CD4-positive, alpha-beta T cell (primary cell): ENCODE data around the gene RAB34. TPM values are rescaled to one million over a fixed set of nuclear protein-coding genes. Genes with fewer than 3 reads are reported as not detected.
A peak's percentile ranks its signal among the peaks of the same experiment; 100 is the strongest.

ENCODE experiments used
- ATAC-seq: fragments of 200-7000 bp; cut with Tn5 transposase; one replicate; pipeline ENCODE4 v1.10.0; 2022; ENCODE audit warnings: mild to moderate bottlenecking; ENCODE audit not compliant: poor library complexity
- CTCF ChIA-PET: fragments of 350-600 bp; sonication (Branson Sonifier 250); formaldehyde crosslinking; loops from one replicate; lab custom pipeline; 2021; ENCODE audit warnings: antibody characterized with exemption, inconsistent platforms; lab: Charles Lee
- POLR2A ChIA-PET: fragments of 350-600 bp; sonication (Branson Sonifier 250); formaldehyde crosslinking; loops from one replicate; lab custom pipeline; 2021; ENCODE audit warnings: antibody characterized with exemption, inconsistent platforms; lab: Charles Lee
- DNase-seq, 14 experiments: peaks; one replicate each; pipeline ENCODE4 v3.0.0-alpha.2; 2013 to 2020; ENCODE audit warnings: mixed read lengths in 2 of 14
- H3K27ac ChIP-seq, 2 donors: one replicate each; pipeline versions ENCODE4 v1.5.1 to v1.7.0; 2013; ENCODE audit warnings: low read length in 2 of 2, low read depth in 1 of 2, mild to moderate bottlenecking in 1 of 2
- H3K27me3 ChIP-seq, 2 experiments: 1 replicate in 1 of 2; 2 replicates in 1 of 2; pipeline versions ENCODE4 v1.6.1 to v1.7.0; 2013; ENCODE audit warnings: low read length in 2 of 2, control low read depth in 1 of 2, mild to moderate bottlenecking in 1 of 2, moderate library complexity in 1 of 2; ENCODE audit not compliant: insufficient read depth in 2 of 2, control insufficient read depth in 1 of 2
- H3K36me3 ChIP-seq: one replicate; pipeline ENCODE4 v1.6.1; 2013; ENCODE audit warnings: low read length, control low read depth; ENCODE audit not compliant: insufficient read depth
- H3K4me1 ChIP-seq: one replicate; pipeline ENCODE4 v1.6.1; 2013; ENCODE audit warnings: low read length, control low read depth; ENCODE audit not compliant: insufficient read depth
- H3K4me3 ChIP-seq: one replicate; pipeline ENCODE4 v1.5.1; 2013; ENCODE audit warnings: mild to moderate bottlenecking, low read length, moderate library complexity
- H3K9me3 ChIP-seq, 2 experiments: 1 replicate in 1 of 2; 2 replicates in 1 of 2; pipeline versions ENCODE4 v1.6.1 to v1.7.0; 2013; ENCODE audit warnings: low read length in 2 of 2, mild to moderate bottlenecking in 2 of 2, control low read depth in 1 of 2, moderate library complexity in 1 of 2; ENCODE audit not compliant: control insufficient read depth in 1 of 2, insufficient read depth in 1 of 2
- H3K27ac Mint-ChIP-seq: one replicate; pipeline ENCODE4 v1.8.0; 2020; ENCODE audit warnings: mixed read lengths
- H3K27me3 Mint-ChIP-seq: one replicate; pipeline ENCODE4 v1.8.0; 2021; ENCODE audit warnings: mixed read lengths
- H3K36me3 Mint-ChIP-seq: one replicate; pipeline ENCODE4 v1.8.0; 2021; ENCODE audit warnings: low read depth, mixed read lengths
- H3K4me1 Mint-ChIP-seq: one replicate; pipeline ENCODE4 v1.8.0; 2021; ENCODE audit warnings: low read depth, mixed read lengths
- H3K4me3 Mint-ChIP-seq: one replicate; pipeline ENCODE4 v1.8.0; 2020; ENCODE audit warnings: mild to moderate bottlenecking, mixed read lengths
- H3K9me3 Mint-ChIP-seq: one replicate; pipeline ENCODE4 v1.8.0; 2020; ENCODE audit warnings: mixed read lengths
- intact Hi-C, 2 experiments: fragments of 100-400 bp; cut with DNase I in 1 of 2; cut with micrococcal nuclease in 1 of 2; formaldehyde crosslinking; loops; one replicate each; pipeline versions ENCODE4 v1.15.1 to v1.9.0; 2023 to 2025; cut with DNase I, micrococcal nuclease
- total RNA-seq, 174 experiments: library from RNA in 2 of 174; stranded (reverse) in 2 of 174; gene quantifications; one replicate each; pipeline ENCODE4 v1.2.3 and lab custom pipeline; 2021 to 2026
- TF ChIP-seq, protein P1 (sequence below): fragments of 200-600 bp; IDR thresholded peaks from one replicate; pipeline ENCODE4 v1.8.0; 2022; ENCODE audit warnings: antibody characterized with exemption, mild to moderate bottlenecking

The RAB34 gene
- total RNA-seq, 2 experiments from 2014 or later: 20.7 to 21.3 TPM

DNA sequence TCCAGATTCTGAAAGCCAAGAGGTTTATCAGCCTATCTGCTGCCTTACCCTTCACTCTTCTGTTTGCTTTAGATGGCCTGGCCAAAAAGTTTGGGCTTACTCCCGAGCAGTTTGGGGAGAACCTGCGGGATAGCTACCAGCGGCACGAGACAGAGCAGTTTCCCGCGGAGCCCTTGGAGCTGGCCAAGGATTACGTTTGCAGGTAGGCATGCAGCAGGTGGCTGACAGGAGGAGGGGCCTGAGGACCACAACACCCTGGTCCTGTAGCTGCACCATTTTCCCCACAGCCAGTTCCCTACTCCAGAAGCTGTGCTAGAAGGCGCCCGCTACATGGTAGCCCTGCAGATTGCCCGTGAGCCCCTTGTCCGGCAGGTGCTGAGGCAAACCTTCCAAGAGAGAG, 35.0 kb downstream of the RAB34 start:
- TF ChIP-seq, protein P1, sequence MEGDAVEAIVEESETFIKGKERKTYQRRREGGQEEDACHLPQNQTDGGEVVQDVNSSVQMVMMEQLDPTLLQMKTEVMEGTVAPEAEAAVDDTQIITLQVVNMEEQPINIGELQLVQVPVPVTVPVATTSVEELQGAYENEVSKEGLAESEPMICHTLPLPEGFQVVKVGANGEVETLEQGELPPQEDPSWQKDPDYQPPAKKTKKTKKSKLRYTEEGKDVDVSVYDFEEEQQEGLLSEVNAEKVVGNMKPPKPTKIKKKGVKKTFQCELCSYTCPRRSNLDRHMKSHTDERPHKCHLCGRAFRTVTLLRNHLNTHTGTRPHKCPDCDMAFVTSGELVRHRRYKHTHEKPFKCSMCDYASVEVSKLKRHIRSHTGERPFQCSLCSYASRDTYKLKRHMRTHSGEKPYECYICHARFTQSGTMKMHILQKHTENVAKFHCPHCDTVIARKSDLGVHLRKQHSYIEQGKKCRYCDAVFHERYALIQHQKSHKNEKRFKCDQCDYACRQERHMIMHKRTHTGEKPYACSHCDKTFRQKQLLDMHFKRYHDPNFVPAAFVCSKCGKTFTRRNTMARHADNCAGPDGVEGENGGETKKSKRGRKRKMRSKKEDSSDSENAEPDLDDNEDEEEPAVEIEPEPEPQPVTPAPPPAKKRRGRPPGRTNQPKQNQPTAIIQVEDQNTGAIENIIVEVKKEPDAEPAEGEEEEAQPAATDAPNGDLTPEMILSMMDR: no peak
- H3K27ac ChIP-seq: no peak overlapping the region
- Mint-ChIP-seq H3K4me3 (no peak overlapping the region), H3K4me1 (no peaks in the 10 kb centered on the region), H3K27me3 (no peaks in the 10 kb centered on the region), H3K9me3 (no peaks in the 10 kb centered on the region), H3K27ac (no peak overlapping the region), H3K36me3 (peaks cover 91% of the 10 kb centered on the region)
- POLR2A ChIA-PET: no interaction called here
- H3K27me3 ChIP-seq: no peaks in the 10 kb centered on the region
- ATAC-seq: no peak
- no peak overlapping the region for H3K4me3 ChIP-seq
- DNase-seq: no peak
- intact Hi-C loops: no loop called here
- no peaks in the 10 kb centered on the region for H3K9me3 ChIP-seq
- H3K4me1 ChIP-seq: no peaks in the 10 kb centered on the region
- CTCF ChIA-PET: no interaction called here
- peaks cover 94% of the 10 kb centered on the region for H3K36me3 ChIP-seq

DNA sequence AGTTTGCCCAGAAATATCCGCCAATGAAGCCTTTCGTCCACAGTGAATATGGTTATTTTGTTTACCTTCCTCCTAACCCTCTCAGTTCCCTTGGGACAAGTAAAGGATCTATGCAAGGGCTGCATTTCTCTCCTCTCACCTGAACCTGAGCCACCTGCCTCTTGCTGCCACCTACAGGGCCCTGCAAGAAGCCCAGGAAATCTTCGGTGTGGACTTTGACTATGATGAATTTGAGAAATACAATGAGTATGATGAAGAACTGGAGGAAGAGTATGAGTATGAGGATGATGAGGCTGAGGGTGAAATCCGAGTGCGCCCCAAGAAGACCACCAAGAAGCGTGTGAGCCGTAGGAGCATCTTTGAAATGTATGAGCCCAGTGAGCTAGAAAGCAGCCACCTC, 41.7 kb downstream of the RAB34 start:
- ChIA-PET POLR2A (interaction anchor here (0.8 to 1.7 kb wide), 2 partner anchors 14 to 29 kb away, joined by 3 to 6 read pairs; partner anchors contain the start of genes SDF2 and SUPT6H), CTCF (interaction anchor here (1.2 kb wide), 1 partner anchor 29 kb away, joined by 5 read pairs; no protein-coding TSS in a partner anchor)
- H3K4me1 Mint-ChIP-seq: no peaks in the 10 kb centered on the region
- no peaks in the 10 kb centered on the region for H3K27me3 Mint-ChIP-seq
- H3K36me3 Mint-ChIP-seq: peaks cover 92% of the 10 kb centered on the region
- TF ChIP-seq, protein P1: no peak
- Histone ChIP-seq H3K27me3 (no peaks in the 10 kb centered on the region), H3K27ac (no peak overlapping the region), H3K4me1 (no peaks in the 10 kb centered on the region), H3K9me3 (no peaks in the 10 kb centered on the region), H3K4me3 (no peak overlapping the region), H3K36me3 (peaks cover 93% of the 10 kb centered on the region)
- H3K9me3 Mint-ChIP-seq: no peaks in the 10 kb centered on the region
- no peak overlapping the region for H3K27ac Mint-ChIP-seq
- peak; percentile 57 for ATAC-seq
- intact Hi-C loops: no loop called here
- no peak overlapping the region for H3K4me3 Mint-ChIP-seq
- DNase-seq: peak in 2 of 14 experiments; percentile 35 to 43

DNA sequence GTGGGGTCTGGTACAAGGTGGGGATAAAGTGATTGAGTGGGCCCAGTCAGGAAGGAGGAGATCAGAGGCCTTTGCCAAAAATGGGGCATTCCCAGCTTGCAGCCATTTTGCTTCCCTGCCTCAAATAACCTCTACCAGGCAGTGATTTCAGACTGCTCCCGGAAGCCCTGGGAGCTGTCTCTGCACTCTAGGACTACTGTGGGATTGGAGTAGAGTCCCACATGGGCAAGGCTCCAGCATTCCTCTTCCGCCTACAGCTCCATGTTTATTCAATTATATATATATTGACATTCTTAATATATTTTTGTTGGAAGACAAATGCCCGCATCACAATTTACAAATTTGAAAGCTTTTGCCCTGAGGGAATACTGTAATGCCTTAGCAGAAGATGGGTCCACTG, 42.2 kb downstream of the RAB34 start:
- TF ChIP-seq, protein P1: no peak
- DNase-seq: no peak
- POLR2A ChIA-PET: interaction anchor here (0.8 to 1.7 kb wide), 2 partner anchors 14 to 29 kb away, joined by 3 to 6 read pairs; partner anchors contain the start of genes SDF2 and SUPT6H

More for the DNA sequence above, 42.2 kb downstream of the RAB34 start:
- H3K4me3 ChIP-seq: no peak overlapping the region
- no peaks in the 10 kb centered on the region for H3K4me1 ChIP-seq
- no peak for ATAC-seq
- no peaks in the 10 kb centered on the region for H3K27me3 ChIP-seq
- no peak overlapping the region for H3K27ac ChIP-seq
- intact Hi-C loops: no loop called here
- H3K4me1 Mint-ChIP-seq: no peaks in the 10 kb centered on the region
- no peaks in the 10 kb centered on the region for H3K27me3 Mint-ChIP-seq
- CTCF ChIA-PET: interaction anchor here (1.2 kb wide), 1 partner anchor 29 kb away, joined by 5 read pairs; no protein-coding TSS in a partner anchor
- no peak overlapping the region for H3K4me3 Mint-ChIP-seq
- no peaks in the 10 kb centered on the region for H3K9me3 Mint-ChIP-seq
- no peaks in the 10 kb centered on the region for H3K9me3 ChIP-seq
- peaks cover 93% of the 10 kb centered on the region for H3K36me3 Mint-ChIP-seq
- no peak overlapping the region for H3K27ac Mint-ChIP-seq
- peaks cover 92% of the 10 kb centered on the region for H3K36me3 ChIP-seq
